Glutamatergic neuron (in vitro differentiated cells): Measurements from ENCODE around the gene AMH. TPM values are rescaled to one million over a fixed set of nuclear protein-coding genes. Genes with fewer than 3 reads are reported as not detected.

Experiments used
- DNase-seq: peaks from one replicate; pipeline ENCODE4 v3.0.0; 2022
- H3K27ac Mint-ChIP-seq: one replicate; pipeline ENCODE4 v1.8.0; 2020; ENCODE audit warnings: mild to moderate bottlenecking, mixed read lengths, inconsistent platforms; ENCODE audit not compliant: unreplicated experiment
- H3K27me3 Mint-ChIP-seq: one replicate; pipeline ENCODE4 v1.8.0; 2020; ENCODE audit warnings: mild to moderate bottlenecking, moderate library complexity, mixed read lengths, inconsistent platforms; ENCODE audit not compliant: unreplicated experiment
- H3K36me3 Mint-ChIP-seq: one replicate; pipeline ENCODE4 v1.8.0; 2020; ENCODE audit warnings: mild to moderate bottlenecking, mixed read lengths, inconsistent platforms; ENCODE audit not compliant: unreplicated experiment
- H3K4me1 Mint-ChIP-seq: one replicate; pipeline ENCODE4 v1.8.0; 2020; ENCODE audit warnings: mild to moderate bottlenecking, low read depth, mixed read lengths, inconsistent platforms; ENCODE audit not compliant: unreplicated experiment
- H3K4me3 Mint-ChIP-seq: one replicate; pipeline ENCODE4 v1.8.0; 2020; ENCODE audit warnings: mild to moderate bottlenecking, mixed read lengths, inconsistent platforms; ENCODE audit not compliant: unreplicated experiment
- H3K9me3 Mint-ChIP-seq: one replicate; pipeline ENCODE4 v1.8.0; 2020; ENCODE audit warnings: mild to moderate bottlenecking, moderate library complexity, mixed read lengths, inconsistent platforms; ENCODE audit not compliant: unreplicated experiment
- CTCF ChIP-seq: fragments of 200-600 bp; sonication (generic); IDR thresholded peaks from one replicate; pipeline ENCODE4 v1.5.0; 2021; ENCODE audit not compliant: partially characterized antibody, unreplicated experiment
- total RNA-seq: library from RNA; stranded (reverse); fragmentation: NEBNext Ultra II Directional; extraction: Animal tissue kit (Norgen Biotek cat#: 25700); gene quantifications from one replicate; pipeline ENCODE4 v1.2.1, GENCODE V29; 2021; ENCODE audit not compliant: unreplicated experiment

The AMH gene
- total RNA-seq, 1 donor from 2014 or later: 11.0 TPM

DNA sequence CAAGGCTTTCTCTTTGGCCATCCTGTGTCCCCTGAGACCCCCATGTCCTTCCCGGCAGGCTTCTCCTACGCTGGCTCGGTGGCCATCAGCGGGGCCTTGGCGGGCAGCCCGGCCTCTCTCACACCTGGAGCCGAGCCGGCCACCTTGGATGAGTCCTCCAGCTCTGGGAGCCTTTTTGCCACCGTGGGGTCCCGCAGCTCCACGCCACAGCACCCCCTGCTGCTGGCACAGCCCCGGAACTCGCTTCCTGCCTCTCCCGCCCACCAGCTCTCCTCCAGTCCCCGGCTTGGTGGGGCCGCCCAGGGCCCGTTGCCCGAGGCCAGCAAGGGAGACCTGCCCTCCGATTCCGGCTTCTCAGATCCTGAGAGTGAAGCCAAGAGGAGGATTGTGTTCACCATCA, 27.2 kb upstream of the AMH start:
- H3K36me3 Mint-ChIP-seq: no peaks in the 10 kb centered on the region
- no peaks in the 10 kb centered on the region for H3K4me1 Mint-ChIP-seq
- H3K9me3 Mint-ChIP-seq: peaks cover 8% of the 10 kb centered on the region
- H3K27ac Mint-ChIP-seq: no peak overlapping the region
- TF ChIP-seq CTCF: no peak
- no peak overlapping the region for H3K4me3 Mint-ChIP-seq
- peaks cover 3% of the 10 kb centered on the region for H3K27me3 Mint-ChIP-seq
- DNase-seq: no peak

DNA sequence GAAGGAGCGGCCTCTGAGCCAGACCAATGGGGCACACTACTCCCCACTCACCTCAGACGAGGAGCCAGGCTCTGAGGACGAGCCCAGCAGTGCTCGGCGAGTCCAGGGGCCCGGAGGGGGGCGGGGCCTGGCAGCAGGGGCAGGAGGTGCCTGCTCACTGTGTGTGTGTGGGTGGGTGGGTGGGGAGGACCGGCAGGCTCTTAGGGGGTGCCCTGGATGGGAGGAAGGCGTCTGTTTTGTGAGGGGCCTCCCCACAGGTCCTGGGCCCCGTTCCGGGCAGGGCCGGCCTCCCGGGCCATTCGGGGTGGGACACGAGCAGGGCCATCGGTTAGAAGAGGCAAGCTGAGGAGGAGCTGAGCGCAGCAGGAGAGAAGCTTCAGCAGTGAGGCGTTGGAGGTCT, 25.7 kb upstream of the AMH start:
- Mint-ChIP-seq H3K36me3 (no peaks in the 10 kb centered on the region), H3K4me3 (no peak overlapping the region), H3K4me1 (no peaks in the 10 kb centered on the region), H3K27me3 (peaks cover 3% of the 10 kb centered on the region), H3K9me3 (peaks cover 9% of the 10 kb centered on the region), H3K27ac (no peak overlapping the region)
- DNase-seq: no peak
- no peak for TF ChIP-seq CTCF

GRCh38 chr19:2223959-2224358, 25.2 kb upstream of the AMH start:
- peak overlapping the region; percentile 43 for H3K27ac Mint-ChIP-seq

DNA sequence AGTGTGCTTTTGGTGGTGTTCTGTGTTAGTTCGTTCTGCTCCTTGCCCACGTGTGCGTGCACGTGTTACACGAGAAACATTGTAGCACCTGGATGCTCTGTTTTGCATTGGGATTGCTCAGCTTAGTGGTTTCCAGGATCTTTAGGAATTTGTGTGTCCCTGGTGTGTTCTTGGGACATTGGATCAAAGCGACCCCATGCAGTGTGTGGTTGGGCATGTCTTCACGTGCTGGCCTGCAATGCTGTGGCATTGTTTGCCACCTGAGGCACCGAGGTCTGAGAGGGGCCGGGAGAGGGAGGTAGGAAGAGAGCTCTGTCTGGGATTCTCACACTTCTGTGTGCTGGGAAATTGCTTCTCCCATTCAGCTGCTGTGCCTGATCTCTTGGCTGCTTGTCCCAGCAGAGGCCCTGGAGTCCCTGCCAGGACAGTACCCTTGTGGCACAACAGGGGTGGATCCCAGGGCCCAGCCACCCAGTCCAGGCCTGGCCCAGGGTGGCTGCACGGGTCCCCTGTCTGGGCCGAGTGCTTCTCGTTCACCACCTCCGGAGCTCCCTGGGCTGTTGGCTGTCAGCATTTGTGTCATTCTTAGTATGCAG, 24.3 kb upstream of the AMH start:
- Mint-ChIP-seq H3K36me3 (no peaks in the 10 kb centered on the region), H3K27ac (no peak overlapping the region), H3K4me1 (no peaks in the 10 kb centered on the region), H3K4me3 (no peak overlapping the region), H3K9me3 (peaks cover 9% of the 10 kb centered on the region), H3K27me3 (peaks cover 3% of the 10 kb centered on the region)
- DNase-seq: no peak
- TF ChIP-seq CTCF: no peak

More at GRCh38 chr19:2223959-2224358, 25.2 kb upstream of the AMH start:
- no peak for TF ChIP-seq CTCF
- peaks cover 9% of the 10 kb centered on the region for H3K9me3 Mint-ChIP-seq
- no peaks in the 10 kb centered on the region for H3K36me3 Mint-ChIP-seq
- no peaks in the 10 kb centered on the region for H3K4me1 Mint-ChIP-seq
- no peak overlapping the region for H3K4me3 Mint-ChIP-seq
- peaks cover 6% of the 10 kb centered on the region for H3K27me3 Mint-ChIP-seq
- no peak for DNase-seq

- TF ChIP-seq CTCF: no peak
- Mint-ChIP-seq H3K36me3 (no peaks in the 10 kb centered on the region), H3K27ac (no peak overlapping the region)
These were observed 23.6 kb upstream of the AMH start for GRCh38 chr19:2225415-2226050.

More at GRCh38 chr19:2225415-2226050, 23.6 kb upstream of the AMH start:
- H3K4me3 Mint-ChIP-seq: no peak overlapping the region
- peaks cover 2% of the 10 kb centered on the region for H3K4me1 Mint-ChIP-seq
- H3K9me3 Mint-ChIP-seq: peaks cover 12% of the 10 kb centered on the region
- DNase-seq: no peak
- H3K27me3 Mint-ChIP-seq: peaks cover 4% of the 10 kb centered on the region
